Stimulated activated naive CD8-positive, alpha-beta T cell treated with anti-CD3 and anti-CD28 coated beads, Interleukin-15, Interleukin-2, amounts not matched to agents 100 ng/mL and 50 ng/mL, for 24 hours (primary cell): ENCODE data around the gene MYBPH.

Experiments
- H3K27ac Mint-ChIP-seq: one replicate; pipeline ENCODE4 v1.8.0; 2021; ENCODE audit warnings: mild to moderate bottlenecking, mixed read lengths
- H3K27me3 Mint-ChIP-seq: one replicate; pipeline ENCODE4 v1.8.0; 2021; ENCODE audit warnings: mixed read lengths
- H3K36me3 Mint-ChIP-seq: one replicate; pipeline ENCODE4 v1.8.0; 2021; ENCODE audit warnings: low read depth, mixed read lengths
- H3K4me1 Mint-ChIP-seq: one replicate; pipeline ENCODE4 v1.8.0; 2021; ENCODE audit warnings: low read depth, mixed read lengths
- H3K4me3 Mint-ChIP-seq: one replicate; pipeline ENCODE4 v1.8.0; 2021; ENCODE audit warnings: mild to moderate bottlenecking, mixed read lengths
- H3K9me3 Mint-ChIP-seq: one replicate; pipeline ENCODE4 v1.8.0; 2021; ENCODE audit warnings: mixed read lengths

The MYBPH gene

DNA sequence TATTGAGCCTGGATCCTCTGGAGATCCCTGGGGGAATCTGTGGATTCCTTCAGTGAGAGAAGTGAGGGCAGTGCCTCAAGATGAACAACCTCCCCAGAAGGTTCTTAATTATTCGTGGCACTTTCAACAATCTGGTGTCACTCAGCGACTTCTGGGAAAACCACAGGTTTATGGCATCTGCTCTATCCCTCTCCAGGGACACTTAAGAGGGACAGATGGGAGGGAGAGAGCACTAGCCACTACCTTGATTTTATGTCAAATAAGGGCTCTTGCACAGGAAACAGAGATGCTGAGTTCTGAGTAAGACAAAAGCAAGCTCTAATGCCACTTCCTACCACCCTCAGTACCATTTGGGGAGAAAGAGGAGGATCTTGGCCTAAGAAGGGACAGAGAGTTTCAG is 32.1 kb upstream of the MYBPH start:
- no peaks in the 10 kb centered on the region for H3K27me3 Mint-ChIP-seq
- H3K4me3 Mint-ChIP-seq: no peak overlapping the region
- H3K27ac Mint-ChIP-seq: no peak overlapping the region
- H3K36me3 Mint-ChIP-seq: no peaks in the 10 kb centered on the region
- no peaks in the 10 kb centered on the region for H3K4me1 Mint-ChIP-seq
- no peaks in the 10 kb centered on the region for H3K9me3 Mint-ChIP-seq

DNA sequence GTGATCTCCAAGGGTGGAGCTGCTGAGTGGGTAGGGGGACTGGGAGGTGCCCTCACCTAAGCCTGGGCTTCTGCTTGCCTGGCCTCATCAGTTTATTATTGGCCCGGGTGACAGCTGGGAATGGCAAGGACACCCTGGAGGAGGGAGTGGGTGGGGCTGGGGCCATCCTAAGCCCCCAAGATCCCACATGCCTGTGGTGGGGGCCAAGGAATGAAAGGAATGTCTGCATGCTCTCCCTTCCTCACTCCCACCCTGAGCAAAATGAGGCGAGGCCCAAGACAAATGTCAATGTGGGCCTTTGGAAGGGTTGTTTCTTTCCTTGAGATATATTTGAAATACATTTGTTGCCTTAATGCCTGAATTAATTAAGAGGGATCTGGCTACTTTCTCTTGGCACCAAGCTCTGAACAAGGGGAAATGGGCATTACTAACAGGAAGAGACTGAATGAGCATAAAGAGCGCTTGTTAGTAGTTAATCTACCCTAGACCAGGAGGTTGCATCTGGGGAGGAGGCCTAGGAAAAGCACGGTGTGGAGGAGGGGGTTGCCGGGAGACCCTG is 30.6 kb upstream of the MYBPH start:
- Mint-ChIP-seq H3K4me3 (no peak overlapping the region), H3K27ac (no peak overlapping the region), H3K4me1 (no peaks in the 10 kb centered on the region), H3K9me3 (no peaks in the 10 kb centered on the region), H3K27me3 (no peaks in the 10 kb centered on the region), H3K36me3 (no peaks in the 10 kb centered on the region)

DNA sequence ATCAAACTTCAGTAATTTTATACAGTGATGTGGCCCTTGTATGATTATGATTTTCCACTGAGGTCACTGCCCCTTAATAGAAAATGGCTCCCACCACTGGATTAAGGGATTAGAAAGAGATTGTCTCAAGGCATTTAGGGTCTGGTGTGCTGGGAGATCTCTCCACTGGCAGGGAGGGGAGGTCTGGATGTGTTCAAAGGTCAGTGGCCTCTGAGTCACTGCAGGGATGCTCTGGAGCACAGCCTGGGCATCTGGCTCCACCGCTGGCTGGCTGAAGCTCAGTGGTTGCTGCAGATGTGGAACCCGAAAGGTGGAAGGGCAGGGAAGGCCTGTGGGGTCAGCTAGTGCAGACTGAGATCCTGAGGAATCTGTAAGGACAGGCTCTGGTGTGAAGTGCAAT is 29.1 kb upstream of the MYBPH start:
- Mint-ChIP-seq H3K4me3 (no peak overlapping the region), H3K27me3 (no peaks in the 10 kb centered on the region), H3K36me3 (no peaks in the 10 kb centered on the region), H3K4me1 (no peaks in the 10 kb centered on the region), H3K27ac (no peak overlapping the region), H3K9me3 (no peaks in the 10 kb centered on the region)

DNA sequence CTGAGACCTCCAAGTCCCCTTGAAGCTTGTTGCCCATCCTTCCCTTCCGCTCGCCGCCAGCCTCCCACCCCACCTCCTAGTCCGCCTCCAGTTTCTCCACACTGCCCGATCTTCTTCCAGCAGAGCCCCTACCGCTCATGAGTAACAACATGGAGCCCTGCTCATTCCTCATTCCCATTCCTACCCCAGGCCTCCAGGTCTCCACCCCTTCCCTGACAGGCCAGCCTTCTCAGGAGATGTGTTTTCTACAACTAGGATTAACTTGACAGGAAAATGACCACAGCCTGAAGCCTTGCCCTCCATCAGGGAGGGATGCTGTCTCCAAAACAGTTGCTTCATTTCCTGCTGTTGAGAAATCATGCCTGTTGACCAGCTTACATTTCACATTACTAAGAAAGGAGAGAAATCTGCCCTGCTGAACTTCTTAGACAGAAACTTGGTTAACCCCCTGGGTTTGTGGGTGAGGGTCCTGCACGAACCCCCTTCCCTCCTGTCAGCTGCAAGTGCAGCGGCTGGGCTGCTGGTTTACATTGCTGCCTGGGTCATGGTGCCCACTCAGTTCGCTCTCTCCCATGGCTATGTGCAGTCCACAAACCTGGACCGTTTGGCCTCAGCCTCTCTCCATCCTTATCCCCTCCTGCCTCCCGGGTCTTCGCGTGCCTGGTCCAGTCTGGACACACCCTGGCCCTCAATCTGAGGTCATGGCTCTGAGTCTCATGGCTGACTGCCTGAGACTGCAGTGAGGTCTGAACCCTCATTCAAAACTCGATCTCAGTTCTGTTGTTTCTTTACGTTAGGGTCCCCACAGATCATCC is 27.0 kb upstream of the MYBPH start:
- H3K4me3 Mint-ChIP-seq: no peak overlapping the region
- no peaks in the 10 kb centered on the region for H3K9me3 Mint-ChIP-seq
- H3K27ac Mint-ChIP-seq: no peak overlapping the region
- no peaks in the 10 kb centered on the region for H3K36me3 Mint-ChIP-seq
- H3K27me3 Mint-ChIP-seq: no peaks in the 10 kb centered on the region
- no peaks in the 10 kb centered on the region for H3K4me1 Mint-ChIP-seq

DNA sequence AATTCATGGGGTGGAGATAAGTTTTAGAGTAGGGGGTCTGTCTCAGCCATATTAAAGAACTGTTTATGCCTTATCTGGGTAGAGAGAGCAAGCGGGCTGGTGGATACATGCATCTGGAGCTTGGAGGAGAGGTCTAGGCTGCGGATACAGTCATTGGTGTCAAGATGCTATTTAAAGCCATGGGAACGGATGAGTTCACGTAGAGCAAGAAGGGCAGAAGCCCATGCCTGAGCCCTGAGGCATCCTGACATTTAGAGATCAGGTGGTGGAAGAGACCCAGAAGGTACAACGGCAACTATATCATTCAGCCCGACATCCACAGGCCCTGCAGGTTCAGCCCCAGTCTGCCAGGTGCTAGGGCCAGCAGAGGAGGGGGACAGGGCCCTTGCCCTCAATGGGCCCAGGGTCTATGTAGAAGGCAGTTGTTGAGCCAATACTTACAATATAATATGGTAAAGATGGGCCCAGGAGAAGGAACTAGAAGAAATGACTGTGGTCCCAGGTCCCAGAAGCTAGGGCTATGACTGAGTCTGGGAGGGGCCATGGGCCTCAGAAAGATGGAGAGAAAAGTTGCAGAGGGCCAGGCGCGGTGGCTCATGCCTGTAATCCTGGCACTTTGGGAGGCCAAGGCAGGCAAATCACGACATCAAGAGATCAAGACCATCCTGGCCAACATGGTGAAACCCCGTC is 26.0 kb upstream of the MYBPH start:
- Mint-ChIP-seq H3K27ac (no peak overlapping the region), H3K4me3 (no peak overlapping the region), H3K4me1 (peaks cover 3% of the 10 kb centered on the region), H3K27me3 (peaks cover 7% of the 10 kb centered on the region), H3K36me3 (no peaks in the 10 kb centered on the region), H3K9me3 (no peaks in the 10 kb centered on the region)

DNA sequence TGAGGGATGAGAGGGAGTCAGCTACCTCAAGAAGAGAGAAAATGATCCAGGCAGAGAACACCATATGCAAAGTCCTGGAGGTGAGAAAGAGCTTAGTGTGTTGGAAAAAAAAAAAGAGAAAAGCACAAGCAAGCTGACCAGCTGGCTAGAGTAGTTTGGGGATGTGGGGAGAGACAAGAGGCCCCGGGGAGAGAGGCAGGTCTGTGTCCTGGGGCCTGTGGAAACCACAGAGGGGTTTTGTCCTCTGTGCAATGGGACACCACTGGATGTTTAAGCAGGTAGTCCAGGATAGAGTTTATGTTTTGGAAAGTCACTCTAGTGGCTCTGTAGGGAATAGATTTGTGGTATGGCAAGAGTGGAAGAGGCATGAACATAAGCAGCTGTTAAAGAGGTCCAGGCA is 25.3 kb upstream of the MYBPH start:
- Mint-ChIP-seq H3K9me3 (no peaks in the 10 kb centered on the region), H3K4me3 (no peak overlapping the region), H3K36me3 (no peaks in the 10 kb centered on the region), H3K4me1 (peaks cover 3% of the 10 kb centered on the region), H3K27me3 (peaks cover 7% of the 10 kb centered on the region), H3K27ac (no peak overlapping the region)

DNA sequence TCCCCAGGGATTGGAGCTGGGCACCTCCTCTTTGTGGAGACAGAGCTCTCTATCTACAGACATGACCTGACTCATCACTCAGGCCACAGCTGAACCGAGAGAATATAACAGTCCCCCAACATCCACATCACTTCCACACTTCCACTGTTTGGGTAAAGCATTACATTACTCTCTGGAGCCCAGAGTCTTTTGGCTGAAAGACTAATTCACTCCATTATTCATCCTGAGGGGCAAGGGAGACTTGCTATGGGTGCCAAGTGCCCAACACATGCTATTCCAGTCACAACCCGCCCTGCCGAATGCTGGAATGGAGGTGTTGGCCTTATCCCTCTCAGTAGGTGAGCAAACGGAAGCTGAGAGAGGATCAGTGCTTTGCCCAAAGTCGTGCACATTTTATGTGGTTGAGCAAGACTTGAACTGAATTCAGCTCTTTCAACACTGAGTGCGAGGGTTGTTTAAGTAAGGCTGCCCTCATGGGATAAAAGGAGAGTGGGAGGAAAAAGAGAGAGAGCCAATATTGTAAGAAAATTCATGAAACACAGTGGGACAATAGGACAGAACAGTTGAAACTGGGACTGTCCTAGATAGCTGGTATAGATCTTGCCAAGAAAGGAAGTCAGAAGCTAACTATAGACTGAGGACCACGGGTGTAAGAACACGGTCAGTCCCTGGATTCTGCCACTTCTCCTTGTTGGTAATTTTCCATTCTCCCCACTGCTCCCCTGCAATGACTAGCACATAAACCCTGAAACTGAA is 24.4 kb upstream of the MYBPH start:
- Mint-ChIP-seq H3K4me3 (no peak overlapping the region), H3K9me3 (no peaks in the 10 kb centered on the region), H3K36me3 (no peaks in the 10 kb centered on the region), H3K27me3 (peaks cover 7% of the 10 kb centered on the region), H3K27ac (no peak overlapping the region), H3K4me1 (peaks cover 3% of the 10 kb centered on the region)

DNA sequence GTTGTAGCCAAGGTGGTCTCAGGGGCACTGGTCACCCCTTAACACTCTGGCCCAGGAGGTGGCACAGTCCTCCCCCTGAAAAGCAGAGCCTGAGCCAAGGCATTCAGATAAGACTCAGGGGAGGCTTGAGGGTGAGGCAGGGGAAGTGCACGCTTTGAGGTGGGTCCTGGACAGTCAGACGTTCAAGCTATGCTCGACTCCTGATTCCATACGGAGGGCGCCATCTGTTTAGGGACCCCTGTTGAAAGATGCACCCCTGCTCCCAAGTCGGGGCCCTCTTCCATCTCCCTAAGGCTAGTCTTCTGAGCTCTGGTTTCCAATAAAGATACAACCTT is 23.8 kb upstream of the MYBPH start:
- peaks cover 3% of the 10 kb centered on the region for H3K4me1 Mint-ChIP-seq
- no peaks in the 10 kb centered on the region for H3K36me3 Mint-ChIP-seq
- no peak overlapping the region for H3K4me3 Mint-ChIP-seq
- no peak overlapping the region for H3K27ac Mint-ChIP-seq
- peaks cover 7% of the 10 kb centered on the region for H3K27me3 Mint-ChIP-seq
- H3K9me3 Mint-ChIP-seq: no peaks in the 10 kb centered on the region

DNA sequence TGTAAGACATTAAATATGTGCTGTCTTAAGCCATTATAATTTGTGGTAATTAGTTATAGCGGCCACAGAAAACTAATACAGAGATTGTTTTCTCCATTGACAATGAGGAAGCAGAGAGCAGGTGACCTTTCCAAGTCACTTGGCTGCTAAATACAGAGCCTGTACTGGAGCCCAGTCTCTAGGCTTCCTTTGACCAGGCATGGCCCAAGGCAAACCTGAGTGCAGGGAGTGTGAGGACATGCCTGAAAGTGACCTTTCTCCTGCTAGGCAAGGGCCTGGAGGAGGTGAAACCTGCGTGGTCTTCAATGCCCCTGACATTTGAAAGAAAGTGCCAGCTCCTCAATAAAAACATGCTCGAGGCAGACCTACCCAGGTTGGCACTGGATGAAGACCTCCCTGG is 23.4 kb upstream of the MYBPH start:
- H3K27ac Mint-ChIP-seq: no peak overlapping the region
- H3K4me1 Mint-ChIP-seq: peaks cover 3% of the 10 kb centered on the region

DNA sequence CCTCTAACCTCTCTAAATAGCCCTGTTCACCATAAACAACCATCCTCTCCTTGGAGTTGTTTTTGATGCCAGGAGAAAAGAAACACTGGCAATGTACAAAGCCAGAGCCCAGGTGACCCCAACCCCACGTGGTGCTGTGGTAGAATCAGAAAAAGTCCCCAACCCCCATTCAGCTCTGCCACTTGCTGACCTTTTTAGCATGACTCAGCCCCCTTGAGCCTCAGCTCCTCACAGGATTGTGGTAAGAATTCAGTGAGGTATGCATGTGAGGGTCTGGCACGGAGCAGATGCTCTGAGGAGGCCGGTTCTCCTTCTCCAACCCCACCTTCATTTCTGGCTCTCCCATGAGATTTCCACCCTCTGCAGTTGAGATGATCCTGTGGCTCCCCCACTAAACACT is 22.0 kb upstream of the MYBPH start:
- peaks cover 7% of the 10 kb centered on the region for H3K27me3 Mint-ChIP-seq
- H3K4me3 Mint-ChIP-seq: no peak overlapping the region
- no peaks in the 10 kb centered on the region for H3K9me3 Mint-ChIP-seq
- H3K36me3 Mint-ChIP-seq: no peaks in the 10 kb centered on the region
- peaks cover 3% of the 10 kb centered on the region for H3K4me1 Mint-ChIP-seq
- peak overlapping the region; percentile 54 for H3K27ac Mint-ChIP-seq

More for the DNA sequence above, 23.4 kb upstream of the MYBPH start:
- no peaks in the 10 kb centered on the region for H3K36me3 Mint-ChIP-seq
- peaks cover 7% of the 10 kb centered on the region for H3K27me3 Mint-ChIP-seq
- H3K4me3 Mint-ChIP-seq: no peak overlapping the region
- no peaks in the 10 kb centered on the region for H3K9me3 Mint-ChIP-seq

DNA sequence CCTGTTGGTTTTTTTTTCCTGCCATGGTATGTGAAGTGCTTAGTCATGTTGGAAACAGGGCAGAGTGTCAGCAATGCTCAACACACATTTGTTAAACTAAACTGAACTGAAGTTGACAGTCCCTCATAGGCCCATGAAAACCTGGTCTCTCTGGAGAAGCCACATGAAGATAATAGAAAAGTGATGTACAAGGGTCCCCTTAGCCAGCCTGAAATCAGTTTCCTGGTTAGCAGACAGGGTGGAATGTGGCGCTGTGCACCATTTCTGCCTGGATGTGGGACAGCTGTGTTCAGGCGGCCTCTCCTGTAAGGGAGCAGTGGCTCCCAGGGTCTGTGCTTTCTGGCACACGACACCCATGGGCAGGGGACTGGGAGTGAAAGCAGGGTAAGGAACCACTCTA is 20.7 kb upstream of the MYBPH start:
- Mint-ChIP-seq H3K27ac (no peak overlapping the region), H3K27me3 (peaks cover 7% of the 10 kb centered on the region)

DNA sequence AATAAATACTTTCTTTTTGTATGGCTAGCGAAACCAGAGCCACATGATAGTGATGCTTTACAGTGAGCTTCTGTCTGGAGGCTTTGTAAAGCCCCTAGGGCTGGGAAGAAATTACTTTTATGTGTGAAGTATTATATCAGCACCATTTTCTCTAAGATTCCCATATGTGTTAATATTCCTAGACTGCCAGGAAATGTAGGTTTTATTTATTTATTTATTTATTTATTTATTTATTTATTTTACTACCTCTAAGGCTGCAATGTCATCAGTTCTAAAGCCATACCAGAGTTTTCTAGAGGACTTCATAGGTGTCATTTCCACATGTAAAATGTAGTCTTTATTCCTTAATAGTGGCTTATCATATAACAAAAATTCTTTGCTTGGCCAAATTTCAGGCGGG is 15.3 kb upstream of the MYBPH start:
- Mint-ChIP-seq H3K4me3 (no peak overlapping the region), H3K27me3 (peaks cover 5% of the 10 kb centered on the region), H3K9me3 (no peaks in the 10 kb centered on the region), H3K27ac (no peak overlapping the region), H3K36me3 (no peaks in the 10 kb centered on the region), H3K4me1 (peaks cover 3% of the 10 kb centered on the region)

More for the DNA sequence above, 20.7 kb upstream of the MYBPH start:
- H3K4me1 Mint-ChIP-seq: peaks cover 3% of the 10 kb centered on the region
- no peak overlapping the region for H3K4me3 Mint-ChIP-seq
- no peaks in the 10 kb centered on the region for H3K36me3 Mint-ChIP-seq
- no peaks in the 10 kb centered on the region for H3K9me3 Mint-ChIP-seq

DNA sequence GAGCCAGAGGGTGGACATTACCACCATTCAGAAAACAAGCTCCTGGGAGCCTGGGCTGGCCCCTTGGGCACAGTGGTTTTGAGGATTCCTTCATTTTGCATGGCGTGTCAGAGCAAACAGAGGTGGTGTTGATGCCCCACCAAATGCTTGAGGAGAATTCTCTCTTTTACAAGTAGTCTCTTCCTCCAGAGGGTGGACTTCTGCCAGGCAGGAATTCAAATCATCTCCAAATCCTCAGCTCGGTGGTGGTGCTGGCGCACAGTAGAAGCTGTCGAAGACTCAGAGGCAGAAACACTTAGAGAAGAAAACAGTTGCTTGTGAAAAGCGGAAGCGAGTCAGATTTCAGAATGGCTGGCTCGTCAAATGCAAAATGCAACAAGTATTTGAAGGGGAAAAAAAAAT is 14.3 kb upstream of the MYBPH start:
- H3K9me3 Mint-ChIP-seq: no peaks in the 10 kb centered on the region
- peaks cover 3% of the 10 kb centered on the region for H3K4me1 Mint-ChIP-seq
- no peak overlapping the region for H3K4me3 Mint-ChIP-seq
- no peaks in the 10 kb centered on the region for H3K36me3 Mint-ChIP-seq
- no peak overlapping the region for H3K27ac Mint-ChIP-seq
- H3K27me3 Mint-ChIP-seq: peaks cover 5% of the 10 kb centered on the region

DNA sequence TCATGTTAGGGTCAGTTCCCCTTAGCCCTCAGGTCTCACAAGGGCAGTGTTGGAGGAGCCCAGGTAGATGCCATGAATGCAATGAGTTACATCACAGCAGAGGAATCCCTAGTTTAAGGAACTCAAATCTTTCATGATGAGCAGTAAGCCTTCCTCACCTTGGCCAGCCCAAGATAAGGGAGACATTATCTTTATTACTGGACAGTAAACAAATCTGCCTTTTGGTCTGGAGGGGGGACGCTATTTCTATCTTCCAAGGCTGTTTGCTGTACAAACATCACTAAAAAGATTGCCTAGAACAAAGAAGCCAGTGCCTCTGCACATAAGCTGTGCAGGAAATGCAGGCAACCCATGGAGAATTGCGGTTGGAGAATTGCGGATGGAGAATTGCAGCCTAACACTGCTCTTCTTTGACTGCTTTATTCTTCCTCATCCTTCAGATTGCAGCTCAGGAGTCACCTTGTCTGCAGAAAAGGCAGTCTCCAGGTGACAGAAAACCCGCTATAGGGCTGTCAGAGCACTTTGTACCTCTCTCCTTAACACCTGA is 13.1 kb upstream of the MYBPH start:
- H3K4me1 Mint-ChIP-seq: peaks cover 3% of the 10 kb centered on the region
- H3K4me3 Mint-ChIP-seq: no peak overlapping the region
- no peaks in the 10 kb centered on the region for H3K36me3 Mint-ChIP-seq
- peaks cover 5% of the 10 kb centered on the region for H3K27me3 Mint-ChIP-seq
- no peaks in the 10 kb centered on the region for H3K9me3 Mint-ChIP-seq
- no peak overlapping the region for H3K27ac Mint-ChIP-seq
